22Rv1 (cell line): ENCODE measurements around the gene KCTD5.

ENCODE experiments used
- H3K27ac ChIP-seq: fragments of 450-650 bp; 2 replicates; pipeline ENCODE4 v1.5.1; 2017
- CTCF ChIP-seq: fragments of 450-650 bp; IDR thresholded peaks from 2 replicates; pipeline ENCODE4 v1.5.1; 2017; ENCODE audit warnings: mild to moderate bottlenecking
- ZFX ChIP-seq: fragments of 450-650 bp; IDR thresholded peaks from 2 replicates; pipeline ENCODE4 v1.6.1; 2017; ENCODE audit warnings: antibody characterized with exemption, borderline replicate concordance

KCTD5 gene

GRCh38 chr16:2710711-2711231, 28.4 kb downstream of the KCTD5 start:
- H3K27ac ChIP-seq: no peak overlapping the region
- TF ChIP-seq ZFX: no peak
- TF ChIP-seq CTCF: no peak

GRCh38 chr16:2711370-2712062, 29.2 kb downstream of the KCTD5 start:
- H3K27ac ChIP-seq: no peak overlapping the region
- TF ChIP-seq CTCF: no peak
- TF ChIP-seq ZFX: no peak

GRCh38 chr16:2712063-2712441, 29.7 kb downstream of the KCTD5 start:
- TF ChIP-seq CTCF: no peak
- no peak overlapping the region for H3K27ac ChIP-seq

- H3K27ac ChIP-seq: no peak overlapping the region
- TF ChIP-seq CTCF: no peak
- TF ChIP-seq ZFX: no peak
Observed at GRCh38 chr16:2712546-2712945, 30.2 kb downstream of the KCTD5 start.

GRCh38 chr16:2713523-2713922, 31.2 kb downstream of the KCTD5 start:
- TF ChIP-seq ZFX (no peak), CTCF (no peak)

GRCh38 chr16:2713985-2714774, 31.9 kb downstream of the KCTD5 start:
- no peak overlapping the region for H3K27ac ChIP-seq

More at GRCh38 chr16:2713523-2713922, 31.2 kb downstream of the KCTD5 start:
- H3K27ac ChIP-seq: no peak overlapping the region

More at GRCh38 chr16:2713985-2714774, 31.9 kb downstream of the KCTD5 start:
- TF ChIP-seq CTCF (no peak), ZFX (no peak)
